Transverse colon (tissue), 4 donors: ENCODE measurements around the gene AURKA. TPM values are rescaled to one million over a fixed set of nuclear protein-coding genes. Genes with fewer than 3 reads are reported as not detected.

Experiments
- DNase-seq: peaks from one replicate; pipeline ENCODE4 v3.0.0-alpha.2; 2019
- H3K27ac ChIP-seq, 4 donors: fragments of 200-600 bp; sonication (generic); 2 replicates each; pipeline ENCODE4 v1.5.1; 2016 to 2018; ENCODE audit warnings: inconsistent platforms in 4 of 4
- H3K27me3 ChIP-seq: fragments of 200-600 bp; sonication (generic); 2 replicates; pipeline ENCODE4 v1.5.1; 2017; ENCODE audit warnings: inconsistent platforms
- H3K36me3 ChIP-seq, 4 donors: fragments of 200-600 bp; sonication (generic); 2 replicates each; pipeline ENCODE4 v1.5.1; 2017 to 2019; ENCODE audit warnings: inconsistent platforms in 4 of 4
- H3K4me1 ChIP-seq, 4 donors: fragments of 200-600 bp; sonication (generic); 2 replicates each; pipeline ENCODE4 v1.5.1; 2017 to 2020; ENCODE audit warnings: inconsistent platforms in 4 of 4
- H3K4me3 ChIP-seq, 4 donors: fragments of 200-600 bp; sonication (generic); 1 replicate in 1 of 4; 2 replicates in 3 of 4; pipeline versions ENCODE4 v1.5.1 to v1.6.1; 2017 to 2019; ENCODE audit warnings: inconsistent platforms in 4 of 4
- H3K9me3 ChIP-seq, 2 donors: fragments of 200-600 bp; sonication (generic); 2 replicates each; pipeline ENCODE4 v1.5.1; 2017 to 2019; ENCODE audit warnings: inconsistent platforms in 2 of 2
- EP300 ChIP-seq: sonication (generic); formaldehyde crosslinking; IDR thresholded peaks from one replicate; pipeline ENCODE4 v1.6.1; 2017; ENCODE audit warnings: antibody characterized with exemption, low read depth
- POLR2A ChIP-seq: fragments of 450-650 bp; IDR thresholded peaks from one replicate; pipeline ENCODE4 v1.6.1; 2016; ENCODE audit warnings: antibody characterized with exemption, mild to moderate bottlenecking, moderate library complexity
- POLR2AphosphoS5 ChIP-seq, 3 donors: sonication (generic); formaldehyde crosslinking; IDR thresholded peaks; one replicate each; pipeline ENCODE4 v1.6.1; 2016; ENCODE audit warnings: antibody characterized with exemption in 3 of 3
- WGBS, 2 donors: methylation state at CpG; one replicate each; pipeline ENCODE4 v1.1.5; 2018; ENCODE audit warnings: low coverage in 1 of 2; 5-methylcytosine and 5-hydroxymethylcytosine counted together
- in situ Hi-C, 4 donors: fragments of 200-750 bp; cut with MboI; loops; one replicate each; pipeline versions ENCODE4 v1.15.0 to v1.15.1; 2017; ENCODE audit warnings: low sequenced_read_pairs in 3 of 4, low pct_ligation_motif_present in 1 of 4, low pct_unique_long_range_greater_than_20kb in 1 of 4
- intact Hi-C: fragments of 100-400 bp; cut with DNase I; formaldehyde crosslinking; loops from one replicate; pipeline ENCODE4 v1.15.1; 2023; ENCODE audit warnings: low total_unique reads
- total RNA-seq, 4 donors: library from RNA; depleted of rRNA; stranded (reverse); fragments of >200 nt; gene quantifications; one replicate each; pipeline ENCODE4 v1.1.0, GENCODE V29; 2016
- TF ChIP-seq, protein P1 (sequence below), 5 experiments: fragments of 200-600 bp in 3 of 5; fragments of 450-650 bp in 2 of 5; sonication (generic) in 3 of 5; IDR thresholded peaks; 1 replicate in 2 of 5; 2 replicates in 3 of 5; pipeline ENCODE4 v1.5.1; 2016 to 2017; ENCODE audit warnings: antibody characterized with exemption in 5 of 5, inconsistent platforms in 3 of 5, mild to moderate bottlenecking in 2 of 5, moderate library complexity in 1 of 5

The AURKA gene
- total RNA-seq, 4 donors from 2014 or later: 0.75 to 12.4 (median 4.9) TPM

DNA sequence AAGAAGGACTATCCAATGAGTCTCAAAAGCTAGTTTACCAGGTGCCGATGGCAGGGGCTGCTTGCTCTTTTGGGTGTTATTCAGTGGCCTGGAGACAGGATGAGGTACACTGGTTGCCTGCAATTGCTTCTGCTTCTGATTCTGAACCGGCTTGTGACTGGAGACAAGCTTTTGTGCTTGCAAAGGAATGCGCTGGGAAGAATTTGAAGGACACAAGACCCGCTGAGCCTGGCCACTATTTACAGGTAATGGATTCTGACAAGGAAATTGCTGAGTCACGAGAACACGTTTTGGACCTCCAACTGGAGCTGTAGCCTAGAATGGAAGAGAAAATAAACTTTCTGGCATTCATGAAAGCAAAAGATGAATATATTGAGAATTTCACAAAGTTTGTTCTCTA, 5.8 kb downstream of the AURKA start:
- Histone ChIP-seq H3K4me1 (peaks cover 0 to 9% (median 6%) of the 10 kb centered on the region in 4 donors), H3K27ac (no peak overlapping the region), H3K27me3 (no peaks in the 10 kb centered on the region), H3K4me3 (no peak overlapping the region), H3K36me3 (peaks cover 0 to 16% (median 3%) of the 10 kb centered on the region in 4 donors), H3K9me3 (no peaks in the 10 kb centered on the region)
- 84 to 93% methylated on average over 6 of the region's 6 CpGs for WGBS, 2 donors
- DNase-seq: no peak
- intact Hi-C loops: no loop called here
- in situ Hi-C loops: no loop called here
- TF ChIP-seq, protein P1, sequence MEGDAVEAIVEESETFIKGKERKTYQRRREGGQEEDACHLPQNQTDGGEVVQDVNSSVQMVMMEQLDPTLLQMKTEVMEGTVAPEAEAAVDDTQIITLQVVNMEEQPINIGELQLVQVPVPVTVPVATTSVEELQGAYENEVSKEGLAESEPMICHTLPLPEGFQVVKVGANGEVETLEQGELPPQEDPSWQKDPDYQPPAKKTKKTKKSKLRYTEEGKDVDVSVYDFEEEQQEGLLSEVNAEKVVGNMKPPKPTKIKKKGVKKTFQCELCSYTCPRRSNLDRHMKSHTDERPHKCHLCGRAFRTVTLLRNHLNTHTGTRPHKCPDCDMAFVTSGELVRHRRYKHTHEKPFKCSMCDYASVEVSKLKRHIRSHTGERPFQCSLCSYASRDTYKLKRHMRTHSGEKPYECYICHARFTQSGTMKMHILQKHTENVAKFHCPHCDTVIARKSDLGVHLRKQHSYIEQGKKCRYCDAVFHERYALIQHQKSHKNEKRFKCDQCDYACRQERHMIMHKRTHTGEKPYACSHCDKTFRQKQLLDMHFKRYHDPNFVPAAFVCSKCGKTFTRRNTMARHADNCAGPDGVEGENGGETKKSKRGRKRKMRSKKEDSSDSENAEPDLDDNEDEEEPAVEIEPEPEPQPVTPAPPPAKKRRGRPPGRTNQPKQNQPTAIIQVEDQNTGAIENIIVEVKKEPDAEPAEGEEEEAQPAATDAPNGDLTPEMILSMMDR (IDR thresholded peaks at IDR 0.05): no peak
- TF ChIP-seq EP300 (no peak), POLR2A (no peak), POLR2AphosphoS5 (IDR thresholded peaks at IDR 0.05) (no peak)

DNA sequence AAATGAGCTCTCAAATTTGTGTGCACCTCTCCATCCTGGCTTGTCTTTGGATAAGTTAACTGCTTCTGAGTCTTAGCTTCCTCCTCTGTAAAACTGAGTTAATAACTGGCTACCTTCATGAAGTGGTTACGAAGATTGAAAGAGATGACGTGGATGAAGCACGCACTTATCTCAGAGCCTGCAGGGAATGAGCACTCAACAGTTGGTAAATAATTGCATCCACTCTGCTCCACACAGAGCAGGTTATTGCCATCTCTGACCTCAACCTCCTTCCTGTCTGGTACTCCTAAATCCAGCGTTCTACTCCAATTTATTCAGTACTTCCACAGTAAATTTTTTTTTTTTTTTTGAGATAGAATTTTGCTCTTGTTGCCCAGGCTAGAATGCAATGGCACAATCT, 6.9 kb downstream of the AURKA start:
- no peaks in the 10 kb centered on the region for H3K4me1 ChIP-seq
- H3K36me3 ChIP-seq: peaks cover 0 to 16% (median 3%) of the 10 kb centered on the region in 4 donors
- 87 to 94% methylated on average over 4 of the region's 4 CpGs for WGBS, 2 donors
- no peak overlapping the region for H3K27ac ChIP-seq
- H3K27me3 ChIP-seq: no peaks in the 10 kb centered on the region
- intact Hi-C loops (no loop called here), in situ Hi-C loops (no loop called here)
- TF ChIP-seq EP300: no peak
- TF ChIP-seq, protein P1 (IDR thresholded peaks at IDR 0.05): no peak
- TF ChIP-seq POLR2AphosphoS5 (IDR thresholded peaks at IDR 0.05): no peak
- TF ChIP-seq POLR2A: no peak
- H3K9me3 ChIP-seq: no peaks in the 10 kb centered on the region
- no peak overlapping the region for H3K4me3 ChIP-seq
- DNase-seq: no peak

DNA sequence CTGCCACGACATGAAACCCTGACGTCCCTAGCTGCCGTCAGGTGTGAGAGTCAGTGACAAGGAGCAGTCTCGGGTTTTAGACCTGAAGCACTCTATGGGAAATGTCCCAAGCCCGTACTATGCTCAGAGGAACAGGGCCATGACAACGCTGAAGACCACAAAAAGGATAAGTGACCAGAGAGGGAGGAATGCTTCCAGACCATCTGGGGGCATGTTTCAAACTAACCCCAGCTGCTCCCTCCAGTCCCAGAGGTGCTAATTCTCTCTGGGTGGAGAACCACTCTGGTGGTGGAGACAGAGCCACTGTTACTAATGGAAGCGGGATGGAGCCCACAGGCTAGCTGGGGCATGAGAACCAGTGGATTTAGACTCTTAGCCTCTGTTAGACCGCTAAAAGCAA, 8.7 kb downstream of the AURKA start:
- no peak overlapping the region for H3K27ac ChIP-seq
- intact Hi-C loops (no loop called here), in situ Hi-C loops (no loop called here)
- no peaks in the 10 kb centered on the region for H3K9me3 ChIP-seq
- WGBS, 2 donors: 80 to 93% methylated on average over 1 to 8 of the region's 8 CpGs
- H3K27me3 ChIP-seq: no peaks in the 10 kb centered on the region
- no peaks in the 10 kb centered on the region for H3K4me1 ChIP-seq
- TF ChIP-seq, protein P1 (IDR thresholded peaks at IDR 0.05): no peak
- no peak overlapping the region for H3K4me3 ChIP-seq
- peaks cover 0 to 16% (median 3%) of the 10 kb centered on the region in 4 donors for H3K36me3 ChIP-seq
- no peak for DNase-seq

DNA sequence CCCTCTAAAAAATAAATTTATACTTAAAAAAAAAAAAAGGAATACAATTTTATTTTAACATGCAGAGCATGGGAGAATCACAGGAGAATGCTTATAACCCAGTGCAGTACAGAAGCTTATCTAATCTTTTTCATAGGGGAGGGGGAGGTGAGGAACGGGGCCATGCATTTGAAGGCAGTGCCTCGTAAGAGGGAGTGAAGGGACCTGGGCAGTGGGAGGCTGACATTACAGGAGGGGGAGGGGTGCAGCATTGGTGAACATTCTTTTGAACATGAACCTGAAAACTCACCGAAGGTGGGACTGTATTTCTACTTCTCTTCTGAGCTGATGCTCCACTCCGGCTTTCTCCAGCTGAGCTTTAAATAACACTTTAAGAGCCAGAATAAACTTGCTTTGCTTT, 9.3 kb downstream of the AURKA start:
- Histone ChIP-seq H3K4me3 (no peak overlapping the region), H3K27ac (no peak overlapping the region), H3K9me3 (no peaks in the 10 kb centered on the region), H3K27me3 (no peaks in the 10 kb centered on the region), H3K36me3 (peaks cover 0 to 16% (median 3%) of the 10 kb centered on the region in 4 donors), H3K4me1 (no peaks in the 10 kb centered on the region)
- in situ Hi-C loops (no loop called here), intact Hi-C loops (no loop called here)
- no peak for DNase-seq
- 90 to 94% methylated on average over 4 of the region's 4 CpGs for WGBS, 2 donors
- TF ChIP-seq POLR2A (no peak), POLR2AphosphoS5 (IDR thresholded peaks at IDR 0.05) (no peak), EP300 (no peak)
- TF ChIP-seq, protein P1 (IDR thresholded peaks at IDR 0.05): no peak
